ENCODE data around the gene UBE3B. TPM values are rescaled to one million over a fixed set of nuclear protein-coding genes. Genes with fewer than 3 reads are reported as not detected.

The UBE3B gene
- total RNA-seq, 1 experiment from 2014 or later, result 38.6 TPM

DNA sequence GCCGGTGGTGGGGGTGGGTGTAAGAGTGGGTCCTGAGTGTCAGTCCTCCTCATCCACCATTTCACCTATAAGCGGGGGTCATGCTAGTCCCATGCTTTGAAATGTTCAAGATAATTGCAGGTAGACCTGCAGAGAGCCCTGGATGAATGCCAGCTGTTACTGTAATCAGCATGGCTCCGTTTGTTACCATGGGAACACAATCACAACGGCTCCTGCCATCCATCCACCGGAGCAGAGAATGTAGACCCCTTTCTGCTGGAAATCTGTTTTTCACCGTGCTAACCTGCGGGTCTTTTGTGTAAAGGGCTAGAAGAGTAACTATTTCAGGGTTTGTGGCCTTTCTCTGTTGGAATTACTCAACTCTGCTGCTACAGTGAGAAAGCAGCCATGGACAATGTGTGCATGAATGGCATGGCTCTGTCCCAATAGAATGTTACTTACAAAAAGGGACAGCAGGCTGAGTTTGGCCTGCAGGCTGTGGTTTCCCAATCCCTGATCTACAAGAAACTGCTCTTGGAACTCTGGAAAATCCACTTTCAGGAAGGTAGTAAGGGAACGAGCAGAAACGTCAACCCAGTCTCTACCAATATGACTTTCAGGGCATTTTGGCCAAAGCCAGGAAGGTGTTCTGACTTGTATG is 36.5 kb upstream of the UBE3B start:
- intact Hi-C loops (cut with micrococcal nuclease), result no loop called here
- H3K36me3 Mint-ChIP-seq (ENCODE audit: insufficient read depth, unreplicated experiment), result peaks cover 28% of the 10 kb centered on the region
- H3K9me3 Mint-ChIP-seq (ENCODE audit: unreplicated experiment), result no peaks in the 10 kb centered on the region
- no peak for DNase-seq (ENCODE audit: unreplicated experiment)
- peaks cover 5% of the 10 kb centered on the region for H3K4me1 Mint-ChIP-seq (ENCODE audit: insufficient read depth, unreplicated experiment)
- TF ChIP-seq, protein P1, sequence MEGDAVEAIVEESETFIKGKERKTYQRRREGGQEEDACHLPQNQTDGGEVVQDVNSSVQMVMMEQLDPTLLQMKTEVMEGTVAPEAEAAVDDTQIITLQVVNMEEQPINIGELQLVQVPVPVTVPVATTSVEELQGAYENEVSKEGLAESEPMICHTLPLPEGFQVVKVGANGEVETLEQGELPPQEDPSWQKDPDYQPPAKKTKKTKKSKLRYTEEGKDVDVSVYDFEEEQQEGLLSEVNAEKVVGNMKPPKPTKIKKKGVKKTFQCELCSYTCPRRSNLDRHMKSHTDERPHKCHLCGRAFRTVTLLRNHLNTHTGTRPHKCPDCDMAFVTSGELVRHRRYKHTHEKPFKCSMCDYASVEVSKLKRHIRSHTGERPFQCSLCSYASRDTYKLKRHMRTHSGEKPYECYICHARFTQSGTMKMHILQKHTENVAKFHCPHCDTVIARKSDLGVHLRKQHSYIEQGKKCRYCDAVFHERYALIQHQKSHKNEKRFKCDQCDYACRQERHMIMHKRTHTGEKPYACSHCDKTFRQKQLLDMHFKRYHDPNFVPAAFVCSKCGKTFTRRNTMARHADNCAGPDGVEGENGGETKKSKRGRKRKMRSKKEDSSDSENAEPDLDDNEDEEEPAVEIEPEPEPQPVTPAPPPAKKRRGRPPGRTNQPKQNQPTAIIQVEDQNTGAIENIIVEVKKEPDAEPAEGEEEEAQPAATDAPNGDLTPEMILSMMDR (IDR thresholded peaks at IDR 0.05; ENCODE audit: unreplicated experiment), result no peak
- ChIA-PET CTCF (no interaction called here), POLR2A (no interaction called here)
- no peaks in the 10 kb centered on the region for H3K27me3 Mint-ChIP-seq (ENCODE audit: insufficient read depth, unreplicated experiment)
- no peak overlapping the region for H3K27ac Mint-ChIP-seq (ENCODE audit: low read depth, unreplicated experiment)
- no peak overlapping the region for H3K4me3 Mint-ChIP-seq (ENCODE audit: unreplicated experiment)
- BruUV-seq (replicated peaks), result no TSS peak

DNA sequence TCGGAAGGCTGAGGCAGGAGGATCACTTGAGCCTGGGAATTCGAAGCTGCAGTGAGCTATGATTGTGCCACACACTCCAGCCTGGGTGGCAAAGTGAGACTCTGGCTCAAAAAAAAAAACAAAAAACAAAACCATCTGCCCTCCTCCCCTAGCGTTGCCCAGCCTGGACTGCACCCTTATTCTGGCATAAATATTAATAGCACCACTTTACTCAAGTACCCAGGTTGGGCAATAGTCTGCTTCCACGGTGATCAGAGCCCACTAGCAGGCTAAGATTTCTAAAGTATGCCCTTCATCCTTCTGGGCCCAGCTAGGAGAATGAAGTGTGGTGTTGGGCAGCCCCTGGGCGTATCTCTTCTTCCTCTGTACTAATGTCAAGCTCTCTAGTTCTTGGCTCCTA is 33.6 kb upstream of the UBE3B start:
- Mint-ChIP-seq H3K4me1 (ENCODE audit: insufficient read depth, unreplicated experiment) (peaks cover 5% of the 10 kb centered on the region), H3K9me3 (ENCODE audit: unreplicated experiment) (no peaks in the 10 kb centered on the region), H3K36me3 (ENCODE audit: insufficient read depth, unreplicated experiment) (peaks cover 36% of the 10 kb centered on the region), H3K27ac (ENCODE audit: low read depth, unreplicated experiment) (no peak overlapping the region), H3K4me3 (ENCODE audit: unreplicated experiment) (no peak overlapping the region), H3K27me3 (ENCODE audit: insufficient read depth, unreplicated experiment) (no peaks in the 10 kb centered on the region)
- intact Hi-C loops (cut with micrococcal nuclease), result no loop called here
- TF ChIP-seq, protein P1 (IDR thresholded peaks at IDR 0.05; ENCODE audit: unreplicated experiment), result no peak
- POLR2A ChIA-PET, result interaction anchor here (1.0 kb wide), 2 partner anchors 10 to 18 kb away, joined by 3 to 4 read pairs; no protein-coding TSS in a partner anchor
- CTCF ChIA-PET, result interaction anchor here (0.6 to 1.3 kb wide), 3 partner anchors 11 to 241 kb away, joined by 3 to 6 read pairs (median 3); no protein-coding TSS in a partner anchor
- no peak for DNase-seq (ENCODE audit: unreplicated experiment)
- no TSS peak for BruUV-seq (replicated peaks)

DNA sequence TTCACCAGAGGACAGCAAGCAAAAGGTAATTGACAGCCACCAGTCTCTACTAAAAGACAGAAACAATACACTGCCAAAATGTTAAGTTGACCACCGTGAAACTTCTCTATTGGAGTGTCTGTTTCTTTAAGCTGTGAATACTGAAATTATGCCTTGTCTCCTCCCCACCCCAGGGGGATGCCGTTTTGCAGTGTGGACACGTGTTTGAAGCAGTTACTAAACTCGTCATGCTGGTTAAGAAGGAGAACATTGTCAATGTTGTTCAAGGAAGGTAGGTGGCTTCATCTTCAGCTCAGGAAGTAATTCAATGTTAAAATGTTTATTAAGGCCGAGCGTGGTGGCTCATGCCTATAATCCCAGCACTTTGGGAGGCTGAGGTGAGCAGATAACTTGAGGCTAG is 33.2 kb upstream of the UBE3B start:
- no peak overlapping the region for H3K27ac Mint-ChIP-seq (ENCODE audit: low read depth, unreplicated experiment)

DNA sequence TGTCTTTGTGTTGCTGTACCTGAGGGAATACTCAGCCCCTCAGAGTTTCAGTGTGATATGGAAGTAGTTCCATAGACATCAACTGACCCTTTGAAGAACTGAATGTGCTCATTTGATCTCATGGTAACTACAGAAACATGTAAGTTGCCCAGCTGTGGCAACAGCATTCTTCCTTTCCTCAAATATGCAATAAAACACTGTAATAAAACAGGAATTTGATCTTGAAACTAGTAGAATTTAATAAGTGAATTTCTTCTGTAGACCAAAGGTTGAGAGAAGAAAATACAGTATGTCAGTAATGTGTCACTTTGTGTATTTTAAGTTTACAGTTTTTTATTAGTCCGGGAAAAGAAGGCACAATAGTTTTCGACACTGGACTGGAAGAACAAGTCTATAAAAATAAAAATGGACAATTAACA is 32.2 kb upstream of the UBE3B start:
- TF ChIP-seq, protein P1 (IDR thresholded peaks at IDR 0.05; ENCODE audit: unreplicated experiment), result no peak
- Mint-ChIP-seq H3K4me3 (ENCODE audit: unreplicated experiment) (no peak overlapping the region), H3K4me1 (ENCODE audit: insufficient read depth, unreplicated experiment) (peaks cover 5% of the 10 kb centered on the region), H3K9me3 (ENCODE audit: unreplicated experiment) (no peaks in the 10 kb centered on the region), H3K27me3 (ENCODE audit: insufficient read depth, unreplicated experiment) (no peaks in the 10 kb centered on the region), H3K27ac (ENCODE audit: low read depth, unreplicated experiment) (no peak overlapping the region), H3K36me3 (ENCODE audit: insufficient read depth, unreplicated experiment) (peaks cover 39% of the 10 kb centered on the region)
- BruUV-seq (replicated peaks), result no TSS peak
- intact Hi-C loops (cut with micrococcal nuclease), result no loop called here
- ChIA-PET POLR2A (interaction anchor here (1.1 kb wide), 1 partner anchor 33 kb away, joined by 3 read pairs; no protein-coding TSS in a partner anchor), CTCF (interaction anchor here (0.8 to 1.5 kb wide), 4 partner anchors 12 to 152 kb away, joined by 3 to 5 read pairs (median 3); no protein-coding TSS in a partner anchor)
- DNase-seq (ENCODE audit: unreplicated experiment), result no peak

More for the DNA sequence above, 33.2 kb upstream of the UBE3B start:
- H3K9me3 Mint-ChIP-seq (ENCODE audit: unreplicated experiment), result no peaks in the 10 kb centered on the region
- no peak for DNase-seq (ENCODE audit: unreplicated experiment)
- no peaks in the 10 kb centered on the region for H3K27me3 Mint-ChIP-seq (ENCODE audit: insufficient read depth, unreplicated experiment)
- H3K4me3 Mint-ChIP-seq (ENCODE audit: unreplicated experiment), result no peak overlapping the region
- intact Hi-C loops (cut with micrococcal nuclease), result no loop called here
- peaks cover 39% of the 10 kb centered on the region for H3K36me3 Mint-ChIP-seq (ENCODE audit: insufficient read depth, unreplicated experiment)
- ChIA-PET CTCF (interaction anchor here (1.3 kb wide), 1 partner anchor 11 kb away, joined by 6 read pairs; no protein-coding TSS in a partner anchor), POLR2A (interaction anchor here (1.0 to 1.1 kb wide), 3 partner anchors 10 to 34 kb away, joined by 3 to 4 read pairs (median 3); no protein-coding TSS in a partner anchor)
- TF ChIP-seq, protein P1 (IDR thresholded peaks at IDR 0.05; ENCODE audit: unreplicated experiment), result no peak
- no TSS peak for BruUV-seq (replicated peaks)
- peaks cover 5% of the 10 kb centered on the region for H3K4me1 Mint-ChIP-seq (ENCODE audit: insufficient read depth, unreplicated experiment)

Measured in MCF 10A (cell line).